WTC11 (cell line): ENCODE results near the gene BNC2. TPM values are rescaled to one million over a fixed set of nuclear protein-coding genes. Genes with fewer than 3 reads are reported as not detected.

Experiments used
- ATAC-seq: fragments of 200-7000 bp; cut with Tn5 transposase; 2 replicates; pipeline ENCODE4 v1.10.0; 2021; ENCODE audit warnings: mild to moderate bottlenecking, moderate library complexity
- CTCF ChIA-PET: fragments of 300-600 bp; sonication (Branson Sonifier 250); formaldehyde crosslinking; loops from one replicate; lab custom pipeline; 2021; ENCODE audit warnings: antibody characterized with exemption; lab: Charles Lee
- POLR2A ChIA-PET: fragments of 350-600 bp; sonication (Branson Sonifier 250); formaldehyde crosslinking; loops from one replicate; lab custom pipeline; 2021; ENCODE audit warnings: antibody characterized with exemption; lab: Charles Lee
- DNase-seq: peaks from one replicate; pipeline ENCODE4 v3.0.0; 2021; ENCODE audit warnings: low spot score
- H3K27ac Mint-ChIP-seq: 2 replicates; pipeline ENCODE4 v1.8.0; 2021; ENCODE audit warnings: mixed read lengths
- H3K27me3 Mint-ChIP-seq: 2 replicates; pipeline ENCODE4 v1.8.0; 2021; ENCODE audit warnings: low read depth, mild to moderate bottlenecking, moderate library complexity, mixed read lengths
- H3K36me3 Mint-ChIP-seq: 2 replicates; pipeline ENCODE4 v1.8.0; 2021; ENCODE audit warnings: mixed read lengths
- H3K4me1 Mint-ChIP-seq: 2 replicates; pipeline ENCODE4 v1.8.0; 2022; ENCODE audit warnings: mixed read lengths
- H3K4me3 Mint-ChIP-seq: 2 replicates; pipeline ENCODE4 v1.8.0; 2021; ENCODE audit warnings: mild to moderate bottlenecking, moderate library complexity, mixed read lengths
- H3K9me3 Mint-ChIP-seq: 2 replicates; pipeline ENCODE4 v1.8.0; 2021; ENCODE audit warnings: mixed read lengths
- ARID4B ChIP-seq: sonication (generic); formaldehyde crosslinking; IDR thresholded peaks from 2 replicates; pipeline ENCODE4 v1.8.0; 2023; ENCODE audit warnings: missing genetic modification reagents, mild to moderate bottlenecking, borderline replicate concordance
- ATF6 ChIP-seq: sonication (generic); formaldehyde crosslinking; IDR thresholded peaks from 2 replicates; pipeline ENCODE4 v1.8.1; 2023; ENCODE audit warnings: mild to moderate bottlenecking, missing genetic modification reagents
- IRF1 ChIP-seq: sonication (generic); formaldehyde crosslinking; IDR thresholded peaks from 2 replicates; pipeline ENCODE4 v1.8.0; 2023; ENCODE audit warnings: missing genetic modification reagents
- MYBL2 ChIP-seq: sonication (generic); formaldehyde crosslinking; IDR thresholded peaks from 2 replicates; pipeline ENCODE4 v1.8.1; 2023; ENCODE audit warnings: mild to moderate bottlenecking, moderate library complexity, missing genetic modification reagents
- NFE2L1 ChIP-seq: sonication (generic); formaldehyde crosslinking; IDR thresholded peaks from 2 replicates; pipeline ENCODE4 v1.8.1; 2023; ENCODE audit warnings: missing genetic modification reagents
- NR3C1 ChIP-seq: sonication (generic); formaldehyde crosslinking; conservative IDR thresholded peaks from 2 replicates; pipeline ENCODE4 v1.8.1; 2023; ENCODE audit warnings: low read depth, mild to moderate bottlenecking, missing genetic modification reagents
- PRDM15 ChIP-seq: sonication (generic); formaldehyde crosslinking; IDR thresholded peaks from 2 replicates; pipeline ENCODE4 v1.8.0; 2022; ENCODE audit warnings: missing genetic modification reagents
- PRRX2 ChIP-seq: fragments of 250-450 bp; sonication (Bioruptor Pico); IDR thresholded peaks from 2 replicates; pipeline ENCODE4 v1.8.0; 2021; ENCODE audit warnings: mild to moderate bottlenecking
- SP1 ChIP-seq: sonication (generic); formaldehyde crosslinking; conservative IDR thresholded peaks from 2 replicates; pipeline ENCODE4 v1.8.1; 2022; ENCODE audit warnings: missing genetic modification reagents
- TP53 ChIP-seq: sonication (generic); formaldehyde crosslinking; IDR thresholded peaks from 2 replicates; pipeline ENCODE4 v1.8.1; 2023; ENCODE audit warnings: mild to moderate bottlenecking, missing genetic modification reagents
- USF2 ChIP-seq: sonication (generic); formaldehyde crosslinking; IDR thresholded peaks from 2 replicates; pipeline ENCODE4 v1.8.1; 2023; ENCODE audit warnings: mild to moderate bottlenecking, missing genetic modification reagents, moderate library complexity
- ZMAT4 ChIP-seq: fragments of 250-450 bp; sonication (Bioruptor Pico); IDR thresholded peaks from 2 replicates; pipeline ENCODE4 v1.9.0; 2021; ENCODE audit warnings: mild to moderate bottlenecking
- ZNF121 ChIP-seq: sonication (generic); formaldehyde crosslinking; IDR thresholded peaks from 2 replicates; pipeline ENCODE4 v1.8.0; 2023; ENCODE audit warnings: missing genetic modification reagents
- ZNF396 ChIP-seq: fragments of 250-450 bp; sonication (Bioruptor Pico); IDR thresholded peaks from 2 replicates; pipeline ENCODE4 v1.8.0; 2021; ENCODE audit warnings: mild to moderate bottlenecking, moderate library complexity, borderline replicate concordance
- total RNA-seq: library from RNA; stranded (reverse); gene quantifications from 3 replicates; pipeline ENCODE4 v1.2.3, GENCODE V29; 2021

Gene BNC2
- total RNA-seq, 1 experiment from 2014 or later = 33.3 TPM

GRCh38 chr9:16628413-16628812, 242.1 kb downstream of the BNC2 start:
- Mint-ChIP-seq H3K27me3 (no peaks in the 10 kb centered on the region), H3K36me3 (no peaks in the 10 kb centered on the region), H3K4me1 (peaks cover 53% of the 10 kb centered on the region), H3K27ac (peak overlapping the region; percentile 84), H3K9me3 (no peaks in the 10 kb centered on the region), H3K4me3 (no peak overlapping the region)
- TF ChIP-seq ATF6 (CRISPR knock-in tag) (no peak), NR3C1 (no peak), NFE2L1 (CRISPR knock-in tag) (no peak), PRDM15 (CRISPR knock-in tag) (no peak), USF2 (CRISPR knock-in tag) (no peak), IRF1 (CRISPR knock-in tag) (no peak), MYBL2 (CRISPR knock-in tag) (no peak), ARID4B (CRISPR knock-in tag) (no peak), ZMAT4 (CRISPR knock-in tag) (no peak), TP53 (no peak), ZNF121 (CRISPR knock-in tag) (no peak), PRRX2 (CRISPR knock-in tag) (no peak), SP1 (CRISPR knock-in tag) (no peak)
- CTCF ChIA-PET = no interaction called here
- POLR2A ChIA-PET = no interaction called here
- DNase-seq = no peak
- no peak for ATAC-seq

- Mint-ChIP-seq H3K4me3 (no peak overlapping the region), H3K9me3 (no peaks in the 10 kb centered on the region), H3K27ac (peak overlapping the region; percentile 84), H3K4me1 (peaks cover 57% of the 10 kb centered on the region), H3K27me3 (no peaks in the 10 kb centered on the region), H3K36me3 (no peaks in the 10 kb centered on the region)
- CTCF ChIA-PET = no interaction called here
- no peak for DNase-seq
- no peak for ATAC-seq
- POLR2A ChIA-PET = no interaction called here
- TF ChIP-seq USF2 (CRISPR knock-in tag) = no peak
- TF ChIP-seq PRDM15 (CRISPR knock-in tag) = no peak
- TF ChIP-seq ZNF396 (CRISPR knock-in tag) = no peak
These were observed 242.5 kb downstream of the BNC2 start for GRCh38 chr9:16627967-16628366.
